DLD1 (cell line): ENCODE data around the gene GIT2.
"Not testable (repeated sequence)": the region's sequence is repeated elsewhere in the genome, so short reads cannot be mapped to it uniquely, and the experiment has no call there.

ENCODE experiments used
- in situ Hi-C: cut with HindIII; loops from 2 replicates; pipeline ENCODE4 v1.10.0; 2017; ENCODE audit warnings: low sequenced_read_pairs

The GIT2 gene

DNA sequence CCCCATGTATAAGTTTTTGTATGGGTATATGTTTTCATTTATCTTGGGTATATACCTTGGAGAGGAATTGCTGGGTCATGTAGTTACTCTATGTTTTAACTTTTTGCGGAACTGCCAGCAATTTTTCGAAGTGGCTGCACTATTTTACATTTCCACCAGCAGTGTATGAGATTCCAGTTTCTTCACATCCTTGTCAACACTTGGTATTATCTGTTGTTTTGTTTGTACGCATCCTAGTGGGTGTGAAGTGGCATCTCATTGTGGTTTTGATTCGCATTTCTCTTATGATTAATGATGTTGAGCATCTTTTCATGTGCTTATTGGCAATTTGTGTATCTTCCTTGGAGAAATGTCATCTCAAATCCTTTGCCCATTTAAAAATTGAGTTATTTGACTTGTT is 9.9 kb upstream of the GIT2 start:
- in situ Hi-C loops: no loop called here

GRCh38 chr12:110005319-110005973 is 9.3 kb upstream of the GIT2 start:
- in situ Hi-C loops: no loop called here

DNA sequence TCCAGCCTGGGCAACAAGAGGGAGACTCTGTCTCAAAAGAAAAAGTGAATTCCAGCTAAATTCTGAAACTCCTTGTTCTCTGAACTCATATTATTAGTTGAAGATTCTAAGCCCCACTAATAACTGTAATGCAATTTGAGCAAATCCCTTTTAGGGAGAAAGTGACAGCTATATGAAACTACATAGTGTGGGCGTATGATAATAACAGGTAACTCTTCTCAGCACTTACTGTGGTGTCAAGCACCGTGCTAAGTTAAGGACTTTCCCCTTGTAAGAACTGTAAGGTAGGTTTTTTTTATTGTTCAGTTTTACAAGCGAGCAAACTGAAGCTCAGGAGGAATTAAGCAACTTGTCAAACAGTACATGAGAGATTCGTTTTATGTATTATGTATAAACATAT is 8.4 kb upstream of the GIT2 start:
- in situ Hi-C loops: no loop called here

GRCh38 chr12:110002676-110003515 is 6.7 kb upstream of the GIT2 start:
- in situ Hi-C loops: no loop called here

DNA sequence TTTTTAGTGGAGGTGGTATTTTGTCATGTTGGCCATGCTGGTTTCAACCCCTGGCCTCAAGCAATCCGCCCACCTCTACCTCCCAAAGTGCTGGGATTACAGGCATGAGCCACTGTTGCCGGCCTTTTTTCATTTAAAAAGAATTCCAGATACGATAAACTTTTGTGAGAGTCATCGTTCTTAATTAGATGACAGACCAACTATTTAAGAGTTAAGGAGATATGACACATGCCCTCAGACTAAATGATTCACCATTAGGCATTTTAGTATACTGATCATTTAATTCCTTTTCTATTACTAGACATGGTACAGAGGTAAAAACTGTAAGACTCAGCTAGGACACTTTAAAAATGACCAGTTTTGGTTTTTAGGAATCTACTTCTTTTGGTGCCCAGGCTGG is 5.4 kb upstream of the GIT2 start:
- in situ Hi-C loops: no loop called here

GRCh38 chr12:109999983-110000505 is 3.9 kb upstream of the GIT2 start:
- in situ Hi-C loops: no loop called here

- in situ Hi-C loops: no loop called here
Measured at GRCh38 chr12:109999649-109999971, 3.4 kb upstream of the GIT2 start.

DNA sequence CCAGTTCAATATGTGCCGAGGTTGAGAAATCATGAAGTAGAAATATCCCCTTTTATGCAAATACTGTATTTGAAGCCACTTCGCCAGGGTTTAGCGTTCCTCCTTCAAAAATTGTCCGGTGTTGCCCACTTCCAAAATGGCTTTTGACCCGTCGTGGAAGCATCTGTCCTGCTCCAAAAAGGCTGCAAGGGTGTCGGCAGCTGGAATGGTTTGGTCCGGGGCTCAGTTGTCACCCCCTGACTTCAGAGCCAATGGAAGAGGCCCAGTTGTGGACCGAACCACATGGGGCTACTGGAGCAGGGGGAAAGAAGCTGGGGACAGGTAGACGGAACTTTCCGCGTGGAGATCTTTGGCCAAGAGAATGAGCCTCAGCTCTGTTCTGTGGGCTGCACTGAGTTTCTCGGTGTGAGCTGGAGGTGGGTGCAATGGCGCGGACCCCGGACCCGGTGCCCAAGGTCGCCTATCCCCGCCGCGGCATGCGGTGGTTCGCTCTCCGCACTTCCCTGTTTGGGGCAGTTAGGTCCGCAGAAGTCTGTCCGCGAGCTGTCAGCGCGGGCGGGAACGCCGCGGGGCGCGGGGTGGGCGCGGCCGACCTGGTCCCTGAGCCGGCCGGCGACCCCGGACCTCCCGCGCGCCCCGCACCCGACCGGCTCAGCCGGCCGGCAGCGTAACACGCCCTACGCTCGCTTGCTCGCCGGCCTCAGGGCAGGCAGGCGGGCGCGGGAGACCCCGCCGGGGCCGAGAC is 2.9 kb upstream of the GIT2 start, which contains the start of gene ANKRD13A:
TSS of gene ANKRD13A (plus strand) at position 527 of the 745 bp plus-strand sequence. CDS start 259 bp downstream, outside the sequence.
- in situ Hi-C loops: no loop called here

DNA sequence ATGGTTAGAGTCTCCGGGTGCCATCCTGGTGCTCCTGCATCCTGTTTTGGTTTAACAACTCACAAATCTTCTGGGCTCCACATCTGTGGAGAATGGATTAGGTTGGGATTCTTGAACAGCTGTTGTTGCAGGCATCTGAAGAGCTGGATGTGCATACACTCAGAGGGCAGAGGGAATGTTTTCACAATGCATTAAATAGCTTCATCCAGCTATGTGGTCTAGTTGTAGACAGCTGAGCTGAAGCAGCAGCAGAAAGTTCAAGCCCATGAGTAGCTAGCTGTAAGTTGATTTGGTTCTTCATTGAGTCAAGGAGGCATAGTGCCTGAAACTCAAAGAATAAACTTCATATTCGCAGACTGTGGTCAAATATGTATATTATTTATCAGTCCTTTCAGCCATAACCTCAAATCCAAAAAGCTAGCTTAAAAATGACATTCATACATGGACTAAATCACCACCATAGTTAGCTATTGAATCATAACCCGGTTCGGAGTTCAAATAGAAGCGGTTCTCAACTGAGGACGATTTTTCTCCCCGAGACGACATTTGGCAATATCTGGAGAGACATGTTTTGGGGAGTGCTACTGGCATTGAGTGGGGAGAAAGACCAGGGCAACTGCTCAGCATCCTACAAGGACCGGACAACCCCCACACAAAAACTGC is 2.2 kb upstream of the GIT2 start:
- in situ Hi-C loops: no loop called here

DNA sequence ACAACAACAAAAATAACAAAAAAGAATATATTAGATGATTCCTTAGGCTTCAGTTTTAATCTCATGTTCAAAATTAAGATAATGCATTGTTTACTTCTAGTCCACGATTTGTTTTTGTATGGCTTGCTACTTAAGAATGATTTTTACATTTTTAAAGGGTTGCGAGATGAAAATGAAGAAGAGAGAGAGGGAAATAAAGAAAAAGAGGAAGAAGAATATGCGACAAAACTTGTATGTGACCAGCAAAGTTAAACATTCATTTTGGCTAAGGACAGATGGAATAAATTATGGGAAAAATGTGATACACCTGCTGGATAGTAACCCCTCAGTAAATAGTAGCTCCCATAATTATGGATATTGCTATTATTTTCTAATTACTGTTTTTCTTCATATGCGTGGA is 1.2 kb upstream of the GIT2 start:
- in situ Hi-C loops: no loop called here

DNA sequence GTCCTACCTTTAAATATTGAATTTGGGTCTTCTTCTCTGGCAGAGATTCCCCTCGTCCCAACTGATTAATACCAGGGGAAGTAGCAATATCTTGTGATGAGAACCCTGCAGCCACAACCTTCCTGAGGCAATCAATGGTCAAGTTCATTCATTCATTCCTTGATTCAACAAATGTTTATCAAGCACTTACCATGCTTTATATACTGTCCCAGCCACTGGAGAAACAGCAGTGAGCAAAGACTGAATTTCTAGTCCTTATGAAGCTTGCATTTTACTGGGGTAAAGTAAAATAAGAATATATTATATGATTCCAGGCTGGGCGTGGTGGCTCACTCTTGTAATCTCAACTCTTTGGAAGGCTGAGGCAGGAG is 300 bp upstream of the GIT2 start:
- in situ Hi-C loops: no loop called here

GRCh38 chr12:109995361-109995685 is 845 bp downstream of the GIT2 start:
- in situ Hi-C loops: no loop called here

DNA sequence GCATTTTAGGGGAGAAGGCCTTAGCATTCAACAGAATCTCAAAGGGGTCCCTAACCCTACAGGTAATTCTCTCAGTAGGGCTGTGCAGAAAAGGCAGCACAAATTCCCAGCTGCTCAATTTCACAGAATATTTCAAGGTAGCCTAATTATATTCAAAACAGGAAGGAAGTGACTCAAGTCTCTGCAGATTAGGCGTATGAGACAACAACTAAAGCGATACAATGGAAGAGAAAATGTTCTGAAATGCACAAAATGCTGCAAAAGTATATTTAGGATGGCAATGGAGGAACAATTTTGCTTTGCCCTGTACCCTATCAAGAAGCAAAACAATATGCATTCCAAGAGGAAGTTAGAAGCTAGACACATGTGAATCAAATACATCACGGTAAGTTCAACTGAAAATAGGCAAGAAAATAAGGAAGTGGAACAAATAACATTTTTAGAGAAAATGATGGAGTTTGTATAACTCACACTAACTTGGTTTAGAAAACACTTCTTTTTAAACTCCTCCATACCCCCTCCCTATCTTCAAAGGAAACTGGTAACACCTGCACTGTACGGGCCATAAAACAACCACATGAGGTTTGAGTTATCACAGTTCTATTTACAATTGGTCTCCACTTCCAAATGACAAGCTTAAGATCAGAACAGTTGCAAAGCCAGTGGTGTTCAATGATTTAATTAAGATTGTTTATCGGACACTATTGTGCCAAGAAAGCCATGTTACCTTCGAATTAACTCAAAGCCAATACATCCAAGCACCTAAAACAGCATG is 1.6 kb downstream of the GIT2 start:
- in situ Hi-C loops: no loop called here

DNA sequence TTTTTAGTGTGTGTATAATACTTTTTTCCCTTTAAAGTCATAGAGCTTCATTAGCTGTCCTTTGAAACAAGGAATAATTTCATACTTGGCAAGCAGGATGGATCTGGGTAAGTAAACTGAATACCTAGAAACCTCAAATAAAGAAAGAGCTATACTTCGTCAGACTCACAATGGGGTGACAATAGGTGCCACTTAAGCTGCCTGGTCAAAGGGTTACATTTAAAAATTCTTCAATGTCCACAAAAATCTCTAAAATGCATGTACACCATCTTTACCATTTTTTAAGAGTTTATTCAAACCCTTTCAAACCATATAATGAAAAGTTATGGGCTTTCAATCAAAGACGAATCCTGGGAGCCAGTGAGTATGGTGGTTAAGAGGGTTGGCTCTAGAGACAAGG is 3.1 kb downstream of the GIT2 start:
- in situ Hi-C loops: no loop called here

- in situ Hi-C loops: no loop called here
Measured at GRCh38 chr12:109991586-109991985, 4.6 kb downstream of the GIT2 start.

GRCh38 chr12:109989380-109989779 is 6.8 kb downstream of the GIT2 start:
- in situ Hi-C loops: no loop called here

- in situ Hi-C loops: no loop called here
Measured at GRCh38 chr12:109988903-109989302, 7.3 kb downstream of the GIT2 start.

DNA sequence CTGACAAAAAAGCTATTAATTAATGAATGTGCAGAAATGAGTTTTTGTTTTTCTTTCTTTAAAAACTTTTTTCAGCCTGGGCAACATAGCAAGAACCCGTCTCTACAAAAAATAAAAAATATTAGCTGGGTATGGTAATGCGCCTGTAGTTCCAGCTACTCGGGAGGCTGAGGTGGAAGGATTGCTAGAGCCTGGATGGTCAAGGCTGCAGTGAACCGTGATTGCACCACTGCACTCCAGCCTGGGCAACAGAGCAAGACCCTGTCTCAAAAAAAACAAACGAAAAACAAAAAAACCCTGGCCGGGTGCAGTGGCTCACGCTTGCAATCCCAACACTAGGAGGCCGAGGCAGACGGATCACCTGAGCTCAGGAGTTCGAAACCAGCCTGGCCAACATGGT is 7.9 kb downstream of the GIT2 start:
- in situ Hi-C loops: no loop called here

DNA sequence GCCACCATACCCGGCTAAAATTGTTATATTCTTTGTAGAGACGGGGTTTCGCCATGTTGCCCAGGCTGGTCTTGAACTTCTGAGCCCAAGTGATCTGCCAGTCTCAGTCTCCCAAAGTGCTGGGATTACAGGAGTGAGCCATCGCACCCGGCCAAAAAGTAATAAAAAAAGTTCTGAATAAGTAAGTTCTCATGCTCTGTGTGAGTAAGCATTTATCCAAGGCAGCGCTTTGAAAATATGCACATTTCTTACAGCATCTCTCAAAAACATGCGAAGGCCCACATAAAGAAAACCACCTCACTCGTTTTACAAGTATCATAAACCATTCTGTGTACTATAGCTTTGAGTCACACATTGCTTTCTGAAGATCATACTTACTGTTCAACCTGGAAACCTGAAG is 8.6 kb downstream of the GIT2 start:
- in situ Hi-C loops: no loop called here

GRCh38 chr12:109986236-109986635 is 9.9 kb downstream of the GIT2 start:
- in situ Hi-C loops: not testable (repeated sequence)
